ENCODE results near the gene SCN2A.
"Not testable (repeated sequence)": the region's sequence is repeated elsewhere in the genome, so short reads cannot be mapped to it uniquely, and the experiment has no call there.

SCN2A gene

DNA sequence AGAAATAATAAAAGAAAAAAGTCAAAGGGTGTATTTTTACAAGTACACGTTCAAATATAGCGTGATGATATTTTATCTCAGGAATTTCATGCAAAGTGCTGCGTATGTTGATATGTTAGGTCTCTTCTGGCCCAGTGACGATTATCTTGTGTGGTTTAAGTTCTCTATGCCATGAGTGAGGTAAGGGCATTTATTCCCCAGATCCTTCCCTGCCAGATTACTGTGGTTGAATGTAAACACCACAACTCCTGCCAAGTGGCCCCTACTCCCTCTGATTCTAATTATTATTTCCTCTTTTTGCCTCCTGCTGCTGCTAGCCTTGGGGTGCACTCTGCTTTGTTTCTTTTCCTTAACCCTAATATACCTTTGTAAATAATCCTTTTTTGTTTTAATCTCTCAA, 12.2 kb downstream of the SCN2A start:
- no peak for DNase-seq (ENCODE audit: low read depth)
- H3K4me3 ChIP-seq (ENCODE audit: low read depth, low read length) = no peak overlapping the region
- TF ChIP-seq, protein P1, sequence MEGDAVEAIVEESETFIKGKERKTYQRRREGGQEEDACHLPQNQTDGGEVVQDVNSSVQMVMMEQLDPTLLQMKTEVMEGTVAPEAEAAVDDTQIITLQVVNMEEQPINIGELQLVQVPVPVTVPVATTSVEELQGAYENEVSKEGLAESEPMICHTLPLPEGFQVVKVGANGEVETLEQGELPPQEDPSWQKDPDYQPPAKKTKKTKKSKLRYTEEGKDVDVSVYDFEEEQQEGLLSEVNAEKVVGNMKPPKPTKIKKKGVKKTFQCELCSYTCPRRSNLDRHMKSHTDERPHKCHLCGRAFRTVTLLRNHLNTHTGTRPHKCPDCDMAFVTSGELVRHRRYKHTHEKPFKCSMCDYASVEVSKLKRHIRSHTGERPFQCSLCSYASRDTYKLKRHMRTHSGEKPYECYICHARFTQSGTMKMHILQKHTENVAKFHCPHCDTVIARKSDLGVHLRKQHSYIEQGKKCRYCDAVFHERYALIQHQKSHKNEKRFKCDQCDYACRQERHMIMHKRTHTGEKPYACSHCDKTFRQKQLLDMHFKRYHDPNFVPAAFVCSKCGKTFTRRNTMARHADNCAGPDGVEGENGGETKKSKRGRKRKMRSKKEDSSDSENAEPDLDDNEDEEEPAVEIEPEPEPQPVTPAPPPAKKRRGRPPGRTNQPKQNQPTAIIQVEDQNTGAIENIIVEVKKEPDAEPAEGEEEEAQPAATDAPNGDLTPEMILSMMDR (conservative IDR thresholded peaks at IDR 0.05; ENCODE audit: low read depth, low read length) = no peak

DNA sequence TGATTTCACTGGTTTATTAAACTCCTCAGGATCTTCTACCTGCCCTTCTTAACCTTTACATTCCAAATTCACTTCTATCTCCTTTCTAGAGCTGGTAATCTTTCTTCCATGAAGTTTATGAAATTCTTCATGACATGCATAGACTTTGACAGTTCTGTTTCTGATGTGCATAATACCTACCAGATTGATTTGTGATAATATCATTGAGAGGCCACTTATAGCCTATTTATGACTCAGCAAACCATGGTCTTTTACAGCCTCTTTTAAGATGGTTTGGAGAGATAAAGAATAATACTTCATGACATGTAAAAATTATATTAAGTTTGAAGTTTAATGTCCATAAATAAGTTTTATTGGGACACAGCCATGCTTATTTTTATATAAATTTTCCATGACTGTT, 14.0 kb downstream of the SCN2A start:
- no peak overlapping the region for H3K4me3 ChIP-seq (ENCODE audit: low read depth, low read length)
- TF ChIP-seq, protein P1 (conservative IDR thresholded peaks at IDR 0.05; ENCODE audit: low read depth, low read length) = no peak
- DNase-seq (ENCODE audit: low read depth) = no peak

DNA sequence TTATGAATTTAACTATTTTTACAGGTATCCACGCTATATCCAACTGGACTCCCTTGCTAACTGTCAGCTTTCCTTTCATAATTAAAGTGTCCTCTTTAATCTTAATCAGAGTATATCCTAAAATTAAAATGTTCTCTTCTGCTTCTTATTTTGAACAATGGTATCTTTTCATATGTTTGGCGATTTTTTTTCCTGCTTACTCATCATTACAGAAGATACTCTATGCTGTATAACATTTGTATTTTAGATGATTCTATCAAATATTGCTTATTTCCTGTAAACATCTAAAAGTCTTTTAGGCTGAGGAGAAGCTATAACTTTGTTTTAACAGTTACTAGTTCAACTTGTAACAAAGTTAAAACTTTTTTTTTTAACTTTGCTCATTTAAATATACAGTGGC, 17.4 kb downstream of the SCN2A start:
- no peak overlapping the region for H3K4me3 ChIP-seq (ENCODE audit: low read depth, low read length)
- TF ChIP-seq, protein P1 (conservative IDR thresholded peaks at IDR 0.05; ENCODE audit: low read depth, low read length) = no peak

DNA sequence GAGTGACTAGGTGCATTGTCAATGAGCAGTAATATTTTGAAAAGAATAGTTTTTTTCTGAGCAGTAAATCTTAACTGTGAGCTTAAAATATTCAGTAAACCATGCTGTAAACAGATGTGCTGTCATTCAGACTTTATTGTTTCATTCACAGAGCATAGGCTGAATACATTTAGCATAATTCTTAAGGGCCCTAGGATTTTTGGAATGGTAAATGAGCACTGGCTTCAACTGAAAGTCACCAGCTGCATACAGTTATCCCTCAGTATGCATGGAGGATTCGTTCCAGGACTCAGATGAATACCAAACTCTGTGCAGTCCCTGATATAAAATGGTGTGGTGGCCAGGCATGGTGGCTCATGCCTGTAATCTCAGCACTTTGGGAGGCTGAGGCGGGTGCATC, 21.1 kb downstream of the SCN2A start:
- H3K4me3 ChIP-seq (ENCODE audit: low read depth, low read length); DNase-seq (ENCODE audit: low read depth): not testable (repeated sequence)

More for the DNA sequence above, 17.4 kb downstream of the SCN2A start:
- DNase-seq (ENCODE audit: low read depth) = no peak

DNA sequence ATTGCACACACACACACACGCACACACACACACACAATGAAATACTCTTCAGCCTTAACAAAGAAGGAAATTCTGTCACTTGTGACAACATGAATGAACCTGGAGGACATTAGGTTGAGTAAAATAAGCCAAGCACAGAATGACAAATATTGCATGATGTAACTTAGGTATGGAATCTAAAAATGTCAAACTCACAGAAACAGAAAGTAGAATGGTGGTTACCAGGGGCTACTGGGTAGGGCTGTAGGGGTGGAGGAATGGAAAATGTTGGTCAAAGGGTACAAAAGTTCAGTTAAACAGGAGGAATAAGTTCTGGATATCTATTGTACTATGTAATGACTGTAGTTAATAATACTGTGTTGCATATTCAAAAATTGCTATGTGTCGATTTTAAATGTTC, 29.5 kb downstream of the SCN2A start:
- TF ChIP-seq, protein P1 (conservative IDR thresholded peaks at IDR 0.05; ENCODE audit: low read depth, low read length) = no peak
- H3K4me3 ChIP-seq (ENCODE audit: low read depth, low read length) = no peak overlapping the region
- no peak for DNase-seq (ENCODE audit: low read depth)

DNA sequence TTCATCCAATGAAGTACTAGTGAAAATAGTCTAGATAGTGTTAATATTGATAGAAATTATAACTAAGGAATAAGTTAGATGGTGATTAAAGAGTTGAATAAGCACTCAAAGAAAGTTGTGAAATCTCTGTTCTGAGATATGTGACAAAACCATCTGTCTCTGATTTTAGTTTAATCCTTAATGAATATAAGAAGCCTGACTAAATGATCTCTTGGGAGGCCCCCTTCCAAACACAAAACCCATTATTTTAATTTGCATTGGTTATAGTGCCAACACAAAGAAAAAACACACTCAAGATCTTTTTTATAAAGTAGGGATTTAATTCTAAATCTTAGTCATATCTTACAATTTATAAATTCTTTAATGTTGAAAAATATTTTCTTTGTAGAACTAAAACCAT, 34.0 kb downstream of the SCN2A start:
- no peak for DNase-seq (ENCODE audit: low read depth)
- TF ChIP-seq, protein P1 (conservative IDR thresholded peaks at IDR 0.05; ENCODE audit: low read depth, low read length) = no peak
- H3K4me3 ChIP-seq (ENCODE audit: low read depth, low read length) = no peak overlapping the region

DNA sequence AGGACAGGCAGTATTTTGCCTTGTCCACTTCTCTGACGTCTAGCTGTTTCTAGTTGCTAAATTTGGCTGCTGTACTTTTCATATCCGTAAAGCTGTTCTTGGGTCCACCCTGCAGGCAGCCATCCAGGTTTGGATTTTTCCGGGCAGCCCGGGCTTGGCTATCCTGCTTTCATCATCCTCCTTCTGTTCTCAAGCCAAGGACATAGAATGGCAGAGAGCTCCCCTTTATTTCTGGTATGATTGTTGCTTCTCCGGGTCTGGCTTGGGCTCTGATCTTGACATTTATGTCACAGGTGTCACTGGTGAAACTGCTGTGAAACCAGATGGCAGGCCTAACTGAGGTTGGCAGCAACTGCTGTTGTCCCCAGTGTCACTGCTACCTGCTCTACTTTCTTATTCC, 35.5 kb downstream of the SCN2A start:
- no peak overlapping the region for H3K4me3 ChIP-seq (ENCODE audit: low read depth, low read length)
- TF ChIP-seq, protein P1 (conservative IDR thresholded peaks at IDR 0.05; ENCODE audit: low read depth, low read length) = no peak
- no peak for DNase-seq (ENCODE audit: low read depth)

DNA sequence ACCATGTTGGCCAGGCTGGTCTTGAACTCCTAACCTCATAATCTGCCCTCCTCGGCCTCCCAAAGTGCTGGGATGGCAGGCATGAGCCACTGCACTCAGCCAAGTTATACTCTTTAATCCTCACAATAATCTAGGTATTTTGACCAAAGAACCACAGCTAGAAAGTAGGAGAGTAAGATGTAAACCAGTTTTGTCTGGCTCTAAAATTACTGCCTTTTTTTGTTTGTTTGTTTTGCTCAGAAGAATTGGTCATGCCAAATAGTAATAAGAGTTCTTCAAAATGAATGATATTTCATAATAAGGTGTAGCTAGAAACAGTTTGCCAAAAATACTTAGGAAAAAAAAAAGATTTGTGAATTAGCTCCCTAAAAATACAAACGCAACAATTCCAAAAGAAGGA, 36.7 kb downstream of the SCN2A start:
- no peak overlapping the region for H3K4me3 ChIP-seq (ENCODE audit: low read depth, low read length)
- TF ChIP-seq, protein P1 (conservative IDR thresholded peaks at IDR 0.05; ENCODE audit: low read depth, low read length) = no peak

More for the DNA sequence above, 36.7 kb downstream of the SCN2A start:
- DNase-seq (ENCODE audit: low read depth) = no peak

Data from choroid plexus epithelial cell (primary cell).